Measurements from ENCODE around the gene ATXN7L1. TPM values are rescaled to one million over a fixed set of nuclear protein-coding genes. Genes with fewer than 3 reads are reported as not detected.

The ATXN7L1 gene
- total RNA-seq, 3 donors from 2014 or later: 19.7 to 29.5 (median 26.0) TPM

GRCh38 chr7:105741982-105742381 is 134.4 kb downstream of the ATXN7L1 start:
- no peak for TF ChIP-seq CTCF (IDR thresholded peaks at IDR 0.05)
- DNase-seq: no peak
- no peak overlapping the region for H3K4me3 ChIP-seq
- no peaks in the 10 kb centered on the region for H3K36me3 ChIP-seq (ENCODE audit: low read depth)
- H3K4me1 ChIP-seq (ENCODE audit: low read depth): no peaks in the 10 kb centered on the region
- no peak for ATAC-seq
- intact Hi-C loops (cut with DNase I, micrococcal nuclease): no loop called here
- H3K9me3 ChIP-seq: no peaks in the 10 kb centered on the region

- Histone ChIP-seq H3K4me3 (no peak overlapping the region), H3K4me1 (ENCODE audit: low read depth) (no peaks in the 10 kb centered on the region), H3K36me3 (ENCODE audit: low read depth) (no peaks in the 10 kb centered on the region), H3K9me3 (no peaks in the 10 kb centered on the region)
- no peak for TF ChIP-seq CTCF (IDR thresholded peaks at IDR 0.05)
- ATAC-seq (no peak), DNase-seq (no peak)
- intact Hi-C loops (cut with DNase I, micrococcal nuclease): no loop called here
Measured at GRCh38 chr7:105738133-105738532, 138.3 kb downstream of the ATXN7L1 start.

- no peak for TF ChIP-seq CTCF (IDR thresholded peaks at IDR 0.05)
- H3K4me1 ChIP-seq (ENCODE audit: low read depth): no peaks in the 10 kb centered on the region
- no peak overlapping the region for H3K4me3 ChIP-seq
- ATAC-seq (no peak), DNase-seq (no peak)
- intact Hi-C loops (cut with DNase I, micrococcal nuclease): no loop called here
- no peaks in the 10 kb centered on the region for H3K9me3 ChIP-seq
- H3K36me3 ChIP-seq (ENCODE audit: low read depth): no peaks in the 10 kb centered on the region
Measured at GRCh38 chr7:105734233-105734632, 142.2 kb downstream of the ATXN7L1 start.

- no peaks in the 10 kb centered on the region for H3K36me3 ChIP-seq (ENCODE audit: low read depth)
Measured at GRCh38 chr7:105731042-105731441, 145.4 kb downstream of the ATXN7L1 start.

GRCh38 chr7:105728028-105728427 is 148.4 kb downstream of the ATXN7L1 start:
- intact Hi-C loops (cut with DNase I, micrococcal nuclease): no loop called here

More at GRCh38 chr7:105731042-105731441, 145.4 kb downstream of the ATXN7L1 start:
- Histone ChIP-seq H3K9me3 (no peaks in the 10 kb centered on the region), H3K4me1 (ENCODE audit: low read depth) (no peaks in the 10 kb centered on the region), H3K4me3 (no peak overlapping the region)
- DNase-seq (no peak), ATAC-seq (no peak)
- intact Hi-C loops (cut with DNase I, micrococcal nuclease): no loop called here
- no peak for TF ChIP-seq CTCF (IDR thresholded peaks at IDR 0.05)

More at GRCh38 chr7:105728028-105728427, 148.4 kb downstream of the ATXN7L1 start:
- DNase-seq: no peak
- no peaks in the 10 kb centered on the region for H3K36me3 ChIP-seq (ENCODE audit: low read depth)
- no peaks in the 10 kb centered on the region for H3K9me3 ChIP-seq
- H3K4me1 ChIP-seq (ENCODE audit: low read depth): no peaks in the 10 kb centered on the region
- no peak for ATAC-seq
- TF ChIP-seq CTCF (IDR thresholded peaks at IDR 0.05): no peak
- H3K4me3 ChIP-seq: no peak overlapping the region

Measured in mucosa of descending colon (tissue), 3 donors.